H9 (cell line): ENCODE data around the gene DLGAP4. TPM values are rescaled to one million over a fixed set of nuclear protein-coding genes. Genes with fewer than 3 reads are reported as not detected.

ENCODE experiments used
- DNase-seq: peaks from one replicate; pipeline ENCODE4 v3.0.0-alpha.2; 2017
- H2AFZ ChIP-seq: one replicate; pipeline ENCODE4 v1.6.1; 2013; ENCODE audit warnings: mild to moderate bottlenecking, low read length, control low read depth, moderate library complexity
- H2AK5ac ChIP-seq: 2 replicates; pipeline ENCODE4 v1.6.1; 2013; ENCODE audit warnings: low read length, control low read depth, mixed read lengths; ENCODE audit not compliant: insufficient read length
- H2BK120ac ChIP-seq: one replicate; pipeline ENCODE4 v1.6.1; 2013; ENCODE audit warnings: low read depth, mild to moderate bottlenecking, low read length, control low read depth, inconsistent platforms; ENCODE audit not compliant: poor library complexity, severe bottlenecking
- H2BK12ac ChIP-seq: 2 replicates; pipeline ENCODE4 v1.6.1; 2013; ENCODE audit warnings: low read length, control low read depth, mixed read lengths, low read depth; ENCODE audit not compliant: insufficient read length
- H2BK15ac ChIP-seq: 2 replicates; pipeline ENCODE4 v1.6.1; 2013; ENCODE audit warnings: low read depth, low read length, control low read depth
- H2BK20ac ChIP-seq: one replicate; pipeline ENCODE4 v1.6.1; 2013; ENCODE audit warnings: low read depth, mild to moderate bottlenecking, low read length, control low read depth, inconsistent platforms; ENCODE audit not compliant: poor library complexity, severe bottlenecking
- H2BK5ac ChIP-seq: 2 replicates; pipeline ENCODE4 v1.6.1; 2013; ENCODE audit warnings: low read length, control low read depth, mixed read lengths; ENCODE audit not compliant: insufficient read length
- H3K14ac ChIP-seq: 2 replicates; pipeline ENCODE4 v1.6.1; 2013; ENCODE audit warnings: low read length, control low read depth; ENCODE audit not compliant: insufficient read depth
- H3K18ac ChIP-seq: 2 replicates; pipeline ENCODE4 v1.6.1; 2013; ENCODE audit warnings: low read depth, mild to moderate bottlenecking, mixed read lengths, low read length, control low read depth; ENCODE audit not compliant: insufficient read length
- H3K23ac ChIP-seq: 2 replicates; pipeline ENCODE4 v1.6.1; 2013; ENCODE audit warnings: low read length, control low read depth, mixed read lengths, low read depth; ENCODE audit not compliant: insufficient read length
- H3K23me2 ChIP-seq: 2 replicates; pipeline ENCODE4 v1.6.1; 2013; ENCODE audit warnings: low read depth, mild to moderate bottlenecking, mixed read lengths, low read length, control low read depth; ENCODE audit not compliant: insufficient read length, poor library complexity, severe bottlenecking
- H3K27ac ChIP-seq: 2 replicates; pipeline ENCODE4 v1.5.1; 2013; ENCODE audit warnings: low read length, control low read depth, mixed read lengths, low read depth; ENCODE audit not compliant: insufficient read length
- H3K27me3 ChIP-seq: 2 replicates; pipeline ENCODE4 v1.6.1; 2013; ENCODE audit warnings: low read length, control low read depth, inconsistent platforms; ENCODE audit not compliant: insufficient read depth
- H3K4ac ChIP-seq: 2 replicates; pipeline ENCODE4 v1.6.1; 2013; ENCODE audit warnings: low read depth, mild to moderate bottlenecking, control low read depth, inconsistent platforms, low read length, moderate library complexity
- H3K4me1 ChIP-seq: 2 replicates; pipeline ENCODE4 v1.6.1; 2013; ENCODE audit warnings: low read length, control low read depth, inconsistent platforms; ENCODE audit not compliant: insufficient read depth
- H3K4me2 ChIP-seq: 2 replicates; pipeline ENCODE4 v1.6.1; 2013; ENCODE audit warnings: low read length, control low read depth, mixed read lengths; ENCODE audit not compliant: insufficient read length, insufficient read depth
- H3K56ac ChIP-seq: 2 replicates; pipeline ENCODE4 v1.6.1; 2013; ENCODE audit warnings: low read depth, mild to moderate bottlenecking, mixed read lengths, low read length, control low read depth; ENCODE audit not compliant: insufficient read length
- H3K79me1 ChIP-seq: 2 replicates; pipeline ENCODE4 v1.6.1; 2013; ENCODE audit warnings: low read depth, mild to moderate bottlenecking, moderate library complexity, low read length, control low read depth, inconsistent platforms; ENCODE audit not compliant: insufficient read depth, poor library complexity, severe bottlenecking
- H3K79me2 ChIP-seq: 2 replicates; pipeline ENCODE4 v1.6.1; 2013; ENCODE audit warnings: low read length, control low read depth, inconsistent platforms; ENCODE audit not compliant: insufficient read depth
- H3K9ac ChIP-seq: 2 replicates; pipeline ENCODE4 v1.6.1; 2013; ENCODE audit warnings: low read length, control low read depth, mixed read lengths; ENCODE audit not compliant: insufficient read length; ENCODE audit errors: extremely low read depth
- H3K9me3 ChIP-seq: one replicate; pipeline ENCODE4 v1.6.1; 2013; ENCODE audit warnings: low read depth, low read length, inconsistent platforms; ENCODE audit not compliant: control insufficient read depth
- H3T11ph ChIP-seq: one replicate; pipeline ENCODE4 v1.6.1; 2013; ENCODE audit warnings: mild to moderate bottlenecking, low read length, control low read depth, inconsistent platforms
- H4K20me1 ChIP-seq: one replicate; pipeline ENCODE4 v1.6.1; 2013; ENCODE audit not compliant: control insufficient read depth, insufficient read length, insufficient read depth
- H4K5ac ChIP-seq: 2 replicates; pipeline ENCODE4 v1.6.1; 2013; ENCODE audit warnings: low read depth, mild to moderate bottlenecking, mixed read lengths, low read length, control low read depth; ENCODE audit not compliant: insufficient read length
- H4K8ac ChIP-seq: replicated peaks from 2 replicates; pipeline ENCODE4 v1.6.1; 2013; ENCODE audit warnings: low read length, control low read depth, mixed read lengths, low read depth; ENCODE audit not compliant: insufficient read length
- H4K91ac ChIP-seq: 2 replicates; pipeline ENCODE4 v1.6.1; 2013; ENCODE audit warnings: low read depth, mild to moderate bottlenecking, moderate library complexity, mixed read lengths, low read length, control low read depth; ENCODE audit not compliant: insufficient read length
- H3K27ac Mint-ChIP-seq, 3 experiments: 2 replicates in 2 of 3; 3 replicates in 1 of 3; pipeline ENCODE4 v1.8.0; 2020 to 2021; ENCODE audit warnings: mixed read lengths in 3 of 3, mild to moderate bottlenecking in 1 of 3, moderate library complexity in 1 of 3
- H3K27me3 Mint-ChIP-seq: 2 replicates; pipeline ENCODE4 v1.8.0; 2021; ENCODE audit warnings: low read depth, mild to moderate bottlenecking, moderate library complexity, mixed read lengths
- H3K36me3 Mint-ChIP-seq, 3 experiments: 2 replicates in 2 of 3; 3 replicates in 1 of 3; pipeline ENCODE4 v1.8.0; 2020 to 2021; ENCODE audit warnings: low read depth in 3 of 3, mixed read lengths in 3 of 3; ENCODE audit not compliant: insufficient read depth in 1 of 3
- H3K4me1 Mint-ChIP-seq, 2 experiments: 2 replicates each; pipeline ENCODE4 v1.8.0; 2020; ENCODE audit warnings: mixed read lengths in 2 of 2
- H3K4me3 Mint-ChIP-seq, 2 experiments: 2 replicates in 1 of 2; 3 replicates in 1 of 2; pipeline ENCODE4 v1.8.0; 2020 to 2021; ENCODE audit warnings: mild to moderate bottlenecking in 2 of 2, mixed read lengths in 2 of 2, moderate library complexity in 1 of 2
- H3K9me3 Mint-ChIP-seq, 2 experiments: 2 replicates in 1 of 2; 3 replicates in 1 of 2; pipeline ENCODE4 v1.8.0; 2020; ENCODE audit warnings: mild to moderate bottlenecking in 2 of 2, mixed read lengths in 2 of 2, moderate library complexity in 1 of 2
- WGBS: extraction: QIAGEN DNeasy Blood & Tissue Kit; methylation state at CpG from one replicate; pipeline ENCODE4 v1.1.7; 2013; ENCODE audit warnings: missing lambda C conversion rate, low lambda C conversion rate, mixed read lengths; ENCODE audit not compliant: insufficient read length; ENCODE audit errors: extremely low coverage; 5-methylcytosine and 5-hydroxymethylcytosine counted together
- total RNA-seq: library from RNA; stranded (reverse); gene quantifications from 2 replicates; pipeline ENCODE4 v1.2.1, GENCODE V29; 2021
- TF ChIP-seq, protein P1 (sequence below): fragments of 200-600 bp; sonication (generic); conservative IDR thresholded peaks from 3 replicates; pipeline ENCODE4 v1.8.0; 2021; ENCODE audit warnings: antibody characterized with exemption, mild to moderate bottlenecking

Gene DLGAP4
- total RNA-seq, 1 experiment from 2014 or later, result 48.0 TPM

DNA sequence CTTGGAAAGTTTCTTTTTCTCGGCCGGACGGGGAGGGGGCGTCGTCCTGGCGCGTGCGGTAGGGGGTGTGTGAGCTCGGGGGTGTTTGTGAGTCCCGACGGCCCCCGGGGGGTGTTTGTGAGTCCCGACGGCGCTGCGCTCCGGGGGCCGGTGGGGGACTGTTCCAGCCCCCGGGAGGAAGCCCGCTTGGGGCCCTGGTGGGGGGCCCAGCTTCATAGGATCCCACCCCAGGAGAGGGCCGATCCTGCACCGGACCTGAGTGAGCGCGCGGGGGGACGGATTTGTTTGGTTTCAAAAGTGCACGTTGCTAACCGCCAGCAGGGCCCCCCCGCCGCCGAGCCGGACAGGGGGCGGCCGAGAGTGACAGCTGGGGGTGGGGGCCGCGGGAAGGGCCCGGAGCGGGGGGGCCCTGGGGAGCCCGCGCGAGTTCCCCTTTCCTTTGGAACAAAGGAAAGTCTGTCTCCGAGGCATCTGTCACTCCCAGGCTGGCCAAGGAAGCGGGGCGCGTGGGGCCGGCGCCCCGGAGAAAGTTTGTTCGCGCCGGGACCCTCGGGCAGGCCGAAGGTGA is 267.7 kb downstream of the DLGAP4 start:
- Histone ChIP-seq H3K79me2 (peaks cover 12% of the 10 kb centered on the region; the same call in 1 of the 2 replicates), H3K4ac (no peak overlapping the region), H4K20me1 (no peaks in the 10 kb centered on the region), H3K14ac (0 out of 2 replicates have a peak overlapping the region, but pooled peaks have one; percentile 9), H3K4me1 (peaks cover 8% of the 10 kb centered on the region), H3K56ac (no peak overlapping the region), H2BK15ac (no peak overlapping the region), H3K9me3 (no peaks in the 10 kb centered on the region), H3T11ph (no peak overlapping the region), H3K23ac (no peak overlapping the region), H4K91ac (no peak overlapping the region), H3K18ac (peak overlapping the region; percentile 29), H2BK20ac (no peak overlapping the region), H4K8ac (no peak overlapping the region), H4K5ac (no peak overlapping the region), H2AFZ (no peak overlapping the region), H2BK120ac (no peak overlapping the region), H3K27ac (no peak overlapping the region), H3K4me2 (peak overlapping the region; percentile 31), H2BK12ac (no peak overlapping the region), H2BK5ac (no peak overlapping the region), H3K9ac (no peak overlapping the region), H3K23me2 (peaks cover 30% of the 10 kb centered on the region), H3K27me3 (no peaks in the 10 kb centered on the region), H3K79me1 (no peaks in the 10 kb centered on the region), H2AK5ac (no peak overlapping the region)
- H3K4me3 Mint-ChIP-seq, result peak overlapping the region; percentile 89 to 92
- no peaks in the 10 kb centered on the region; a peak in 1 of 5 replicates for H3K9me3 Mint-ChIP-seq
- H3K27me3 Mint-ChIP-seq, result no peaks in the 10 kb centered on the region
- DNase-seq, result no peak
- WGBS, result no CpG with 5 or more reads among the region's 53 CpGs
- peaks cover 56% of the 10 kb centered on the region in 2 experiments for H3K4me1 Mint-ChIP-seq
- TF ChIP-seq, protein P1, sequence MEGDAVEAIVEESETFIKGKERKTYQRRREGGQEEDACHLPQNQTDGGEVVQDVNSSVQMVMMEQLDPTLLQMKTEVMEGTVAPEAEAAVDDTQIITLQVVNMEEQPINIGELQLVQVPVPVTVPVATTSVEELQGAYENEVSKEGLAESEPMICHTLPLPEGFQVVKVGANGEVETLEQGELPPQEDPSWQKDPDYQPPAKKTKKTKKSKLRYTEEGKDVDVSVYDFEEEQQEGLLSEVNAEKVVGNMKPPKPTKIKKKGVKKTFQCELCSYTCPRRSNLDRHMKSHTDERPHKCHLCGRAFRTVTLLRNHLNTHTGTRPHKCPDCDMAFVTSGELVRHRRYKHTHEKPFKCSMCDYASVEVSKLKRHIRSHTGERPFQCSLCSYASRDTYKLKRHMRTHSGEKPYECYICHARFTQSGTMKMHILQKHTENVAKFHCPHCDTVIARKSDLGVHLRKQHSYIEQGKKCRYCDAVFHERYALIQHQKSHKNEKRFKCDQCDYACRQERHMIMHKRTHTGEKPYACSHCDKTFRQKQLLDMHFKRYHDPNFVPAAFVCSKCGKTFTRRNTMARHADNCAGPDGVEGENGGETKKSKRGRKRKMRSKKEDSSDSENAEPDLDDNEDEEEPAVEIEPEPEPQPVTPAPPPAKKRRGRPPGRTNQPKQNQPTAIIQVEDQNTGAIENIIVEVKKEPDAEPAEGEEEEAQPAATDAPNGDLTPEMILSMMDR, result no peak
- peaks cover 5 to 16% (median 10%) of the 10 kb centered on the region in 3 experiments; a peak in 6 of 7 replicates for H3K36me3 Mint-ChIP-seq
- no peak overlapping the region for H3K27ac Mint-ChIP-seq
